Testis (tissue), 2 donors: ENCODE measurements around the gene ADRA2B.

Source experiments
- POLR2A ChIP-seq: fragments of 450-650 bp; IDR thresholded peaks from one replicate; pipeline ENCODE4 v1.6.1; 2017; ENCODE audit warnings: antibody characterized with exemption, mild to moderate bottlenecking, moderate library complexity
- TF ChIP-seq, protein P1 (sequence below), 3 experiments: fragments of 450-650 bp in 2 of 3; fragments of 200-600 bp in 1 of 3; sonication (generic) in 1 of 3; IDR thresholded peaks; one replicate each; pipeline ENCODE4 v1.5.1; 2016 to 2019; ENCODE audit warnings: antibody characterized with exemption in 3 of 3, mild to moderate bottlenecking in 2 of 3, moderate library complexity in 1 of 3

DNA sequence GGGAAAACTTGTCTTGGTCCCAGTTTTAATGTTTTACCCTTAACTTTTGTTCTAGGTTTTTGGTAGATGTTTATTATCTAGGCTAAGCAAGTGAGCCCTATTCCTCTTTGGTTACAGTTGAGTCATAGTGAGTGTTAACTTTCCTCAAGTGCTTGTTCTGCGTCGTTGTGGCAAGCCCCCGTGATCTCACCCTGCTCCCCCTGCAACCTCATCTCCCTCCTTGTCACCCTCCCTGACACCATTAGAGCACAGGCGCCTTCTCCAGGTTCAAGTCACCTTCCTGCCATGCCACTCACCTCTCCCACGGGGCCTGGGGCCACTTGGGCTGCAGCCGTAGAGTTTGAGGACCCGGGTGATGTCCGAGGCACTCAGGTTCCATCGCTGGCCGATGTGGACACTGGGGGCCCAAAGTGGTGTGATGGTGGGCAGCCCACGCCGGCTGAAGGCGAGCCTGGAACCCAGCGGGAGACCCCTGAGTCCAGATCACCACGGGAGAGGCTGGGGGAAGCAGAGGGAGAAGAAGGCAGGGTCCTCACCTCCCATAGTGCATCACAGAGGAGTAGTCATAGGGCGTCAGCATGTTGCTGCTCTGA is 13.3 kb upstream of the ADRA2B start:
- no peak for TF ChIP-seq POLR2A
- TF ChIP-seq, protein P1, sequence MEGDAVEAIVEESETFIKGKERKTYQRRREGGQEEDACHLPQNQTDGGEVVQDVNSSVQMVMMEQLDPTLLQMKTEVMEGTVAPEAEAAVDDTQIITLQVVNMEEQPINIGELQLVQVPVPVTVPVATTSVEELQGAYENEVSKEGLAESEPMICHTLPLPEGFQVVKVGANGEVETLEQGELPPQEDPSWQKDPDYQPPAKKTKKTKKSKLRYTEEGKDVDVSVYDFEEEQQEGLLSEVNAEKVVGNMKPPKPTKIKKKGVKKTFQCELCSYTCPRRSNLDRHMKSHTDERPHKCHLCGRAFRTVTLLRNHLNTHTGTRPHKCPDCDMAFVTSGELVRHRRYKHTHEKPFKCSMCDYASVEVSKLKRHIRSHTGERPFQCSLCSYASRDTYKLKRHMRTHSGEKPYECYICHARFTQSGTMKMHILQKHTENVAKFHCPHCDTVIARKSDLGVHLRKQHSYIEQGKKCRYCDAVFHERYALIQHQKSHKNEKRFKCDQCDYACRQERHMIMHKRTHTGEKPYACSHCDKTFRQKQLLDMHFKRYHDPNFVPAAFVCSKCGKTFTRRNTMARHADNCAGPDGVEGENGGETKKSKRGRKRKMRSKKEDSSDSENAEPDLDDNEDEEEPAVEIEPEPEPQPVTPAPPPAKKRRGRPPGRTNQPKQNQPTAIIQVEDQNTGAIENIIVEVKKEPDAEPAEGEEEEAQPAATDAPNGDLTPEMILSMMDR (IDR thresholded peaks at IDR 0.05): no peak
